GM23338 (cell line): ENCODE data around the gene DESI2. TPM values are rescaled to one million over a fixed set of nuclear protein-coding genes. Genes with fewer than 3 reads are reported as not detected.

Source experiments
- ATAC-seq: fragments of 200-7000 bp; cut with Tn5 transposase; 3 replicates; pipeline ENCODE4 v1.9.1; 2020
- DNase-seq: peaks from one replicate; pipeline ENCODE4 v3.0.0-alpha.2; 2015; ENCODE audit warnings: low spot score
- H2AFZ ChIP-seq: fragments of 200-600 bp; sonication (generic); 2 replicates; pipeline ENCODE4 v1.8.0; 2016; ENCODE audit warnings: antibody characterized with exemption, mild to moderate bottlenecking, moderate library complexity
- H3F3A ChIP-seq: fragments of 200-600 bp; sonication (generic); replicated peaks from 2 replicates; pipeline ENCODE4 v1.8.0; 2017; ENCODE audit warnings: antibody characterized with exemption, mixed run types, low read depth
- H3K27ac ChIP-seq: fragments of 200-600 bp; sonication (generic); 2 replicates; pipeline ENCODE4 v1.6.1; 2016; ENCODE audit warnings: low read depth
- H3K27me3 ChIP-seq: fragments of 200-600 bp; sonication (generic); 2 replicates; pipeline ENCODE4 v1.8.0; 2016; ENCODE audit warnings: mild to moderate bottlenecking, mixed run types, moderate library complexity; ENCODE audit not compliant: insufficient read depth
- H3K36me3 ChIP-seq: fragments of 200-600 bp; sonication (generic); 2 replicates; pipeline ENCODE4 v1.8.0; 2016; ENCODE audit warnings: mild to moderate bottlenecking; ENCODE audit not compliant: insufficient read depth
- H3K4me1 ChIP-seq: fragments of 200-600 bp; sonication (generic); 2 replicates; pipeline ENCODE4 v1.8.0; 2016; ENCODE audit warnings: mild to moderate bottlenecking, moderate library complexity; ENCODE audit not compliant: insufficient read depth
- H3K4me2 ChIP-seq: fragments of 200-600 bp; sonication (generic); 2 replicates; pipeline ENCODE4 v1.7.1; 2017; ENCODE audit warnings: mixed run types
- H3K4me3 ChIP-seq: fragments of 200-600 bp; sonication (generic); 2 replicates; pipeline ENCODE4 v1.6.1; 2016; ENCODE audit warnings: mixed run types
- H3K79me2 ChIP-seq: fragments of 200-600 bp; sonication (generic); replicated peaks from 2 replicates; pipeline ENCODE4 v1.8.0; 2017; ENCODE audit warnings: mild to moderate bottlenecking; ENCODE audit not compliant: insufficient read depth
- H3K9me2 ChIP-seq: fragments of 200-600 bp; sonication (generic); 2 replicates; pipeline ENCODE4 v1.8.0; 2017; ENCODE audit not compliant: insufficient read depth
- H4K20me1 ChIP-seq: fragments of 200-600 bp; sonication (generic); replicated peaks from 2 replicates; pipeline ENCODE4 v1.8.0; 2017; ENCODE audit warnings: mild to moderate bottlenecking; ENCODE audit not compliant: insufficient read depth
- H3K27ac Mint-ChIP-seq: 2 replicates; pipeline ENCODE4 v1.8.0; 2020; ENCODE audit warnings: inconsistent platforms, mild to moderate bottlenecking, moderate library complexity, mixed read lengths
- H3K27me3 Mint-ChIP-seq: 3 replicates; pipeline ENCODE4 v1.8.0; 2022; ENCODE audit warnings: low read depth, mild to moderate bottlenecking, moderate library complexity, mixed read lengths, inconsistent platforms; ENCODE audit not compliant: insufficient read depth, poor library complexity
- H3K36me3 Mint-ChIP-seq: 3 replicates; pipeline ENCODE4 v1.8.0; 2021; ENCODE audit warnings: low read depth, mild to moderate bottlenecking, inconsistent platforms, moderate library complexity, mixed read lengths
- H3K4me1 Mint-ChIP-seq: 3 replicates; pipeline ENCODE4 v1.8.0; 2020; ENCODE audit warnings: mild to moderate bottlenecking, inconsistent platforms, mixed read lengths
- H3K4me3 Mint-ChIP-seq: 3 replicates; pipeline ENCODE4 v1.8.0; 2021; ENCODE audit warnings: moderate library complexity, mild to moderate bottlenecking, inconsistent platforms, mixed read lengths
- H3K9me3 Mint-ChIP-seq: 3 replicates; pipeline ENCODE4 v1.8.0; 2020; ENCODE audit warnings: moderate library complexity, mild to moderate bottlenecking, inconsistent platforms, mixed read lengths
- CREB1 ChIP-seq: fragments of 250-450 bp; sonication (Bioruptor Pico); IDR thresholded peaks from 2 replicates; pipeline ENCODE4 v1.5.0; 2020; ENCODE audit warnings: low read depth, mild to moderate bottlenecking, moderate library complexity
- EZH2phosphoT487 ChIP-seq: fragments of 200-600 bp; sonication (generic); IDR thresholded peaks from one replicate; pipeline ENCODE4 v1.8.1; 2018; ENCODE audit warnings: antibody characterized with exemption; ENCODE audit not compliant: unreplicated experiment
- NANOG ChIP-seq: IDR thresholded peaks from 2 replicates; pipeline ENCODE4 v1.6.1; 2016; ENCODE audit warnings: antibody characterized with exemption, borderline replicate concordance
- POLR2AphosphoS5 ChIP-seq: IDR thresholded peaks from 2 replicates; pipeline ENCODE4 v1.6.1; 2016; ENCODE audit warnings: antibody characterized with exemption, low read depth
- polyA plus RNA-seq: library from polyadenylated mRNA; unstranded; fragments of >200 nt; fragmentation: Nextera tagmentation; extraction: Ambion mirVana; gene quantifications from 2 replicates; pipeline ENCODE4 v1.2.1, GENCODE V29; 2016
- total RNA-seq: library from RNA; depleted of rRNA; stranded (reverse); fragments of >200 nt; shearing (Covaris generic); gene quantifications from 2 replicates; pipeline ENCODE4 v1.2.3, GENCODE V29; 2014
- TF ChIP-seq, protein P1 (sequence below), 2 experiments: fragments of 200-600 bp in 1 of 2; sonication (generic) in 1 of 2; conservative IDR thresholded peaks; 2 replicates each; pipeline versions ENCODE4 v1.5.1 to v1.6.1; 2016 to 2017; ENCODE audit warnings: antibody characterized with exemption in 2 of 2, low read depth in 2 of 2, mild to moderate bottlenecking in 2 of 2, moderate library complexity in 1 of 2

DESI2 gene
- total and polyA plus RNA-seq, 2 experiments from 2014 or later: 145 TPM

DNA sequence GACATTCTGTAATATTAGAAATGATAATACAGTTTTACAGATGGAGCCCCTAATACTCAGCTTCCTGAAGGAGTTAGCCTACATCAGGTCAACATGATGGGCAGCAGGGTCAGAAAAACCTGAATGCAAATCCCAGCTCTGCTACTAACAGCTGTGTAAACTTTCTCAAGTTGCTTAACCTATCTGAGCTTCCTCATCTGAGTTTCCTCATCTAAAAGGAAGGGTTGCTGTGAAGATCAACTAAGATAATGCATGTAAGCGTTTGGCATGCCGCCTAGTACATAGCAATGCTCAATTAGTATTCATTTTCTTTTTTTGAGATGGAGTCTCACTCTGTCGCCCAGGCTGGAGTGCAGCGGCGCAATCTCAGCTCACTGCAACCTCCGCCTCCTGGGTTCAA lies 18.4 kb upstream of the DESI2 start:
- no peak for ATAC-seq
- no peak overlapping the region for H3K4me2 ChIP-seq

DNA sequence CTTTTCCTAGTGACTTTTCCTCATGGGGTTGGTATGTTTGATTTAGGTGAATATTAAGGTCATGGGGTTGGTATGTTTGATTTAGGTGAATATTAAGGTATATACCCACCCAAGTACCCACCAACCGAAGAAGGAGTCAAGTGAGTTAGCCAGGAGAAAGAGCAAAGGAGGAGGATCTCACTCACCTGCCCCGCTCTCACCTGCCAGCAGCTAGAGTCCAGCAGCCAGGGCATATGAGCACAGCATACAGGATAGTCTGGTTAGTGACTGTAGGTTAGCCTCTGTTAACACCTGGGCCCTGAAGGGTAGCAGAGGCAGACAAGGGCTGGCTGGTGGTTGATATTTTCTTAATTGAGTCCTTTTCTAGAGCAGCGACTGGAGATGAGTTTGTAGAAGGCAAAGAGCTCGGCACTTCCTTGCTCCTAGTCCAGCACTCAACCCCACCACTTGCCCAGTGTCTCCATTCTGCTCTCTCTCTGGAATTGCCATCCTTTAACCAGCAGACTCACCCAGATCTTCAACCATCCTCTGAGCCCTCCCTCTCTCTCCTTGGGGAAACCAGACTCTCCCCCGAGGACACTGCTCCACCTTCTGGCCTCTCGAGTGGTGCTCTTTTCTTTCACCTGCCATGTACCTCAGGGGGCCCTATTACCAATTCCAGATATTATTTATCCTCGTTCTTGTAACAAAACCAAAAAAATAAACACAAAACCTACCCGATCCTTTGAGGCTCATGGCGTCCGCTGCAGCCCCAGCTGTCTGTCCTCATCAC lies 16.3 kb upstream of the DESI2 start:
- 0 out of 2 replicates have a peak, but pooled peaks cover 6% of the 10 kb centered on the region for H3K4me1 ChIP-seq
- no peaks in the 10 kb centered on the region for H4K20me1 ChIP-seq
- H3K9me3 Mint-ChIP-seq: no peaks in the 10 kb centered on the region
- no peak overlapping the region for H2AFZ ChIP-seq
- no peak overlapping the region for H3K27ac Mint-ChIP-seq
- H3K27ac ChIP-seq: no peak overlapping the region
- H3K27me3 Mint-ChIP-seq: no peaks in the 10 kb centered on the region
- TF ChIP-seq, protein P1, sequence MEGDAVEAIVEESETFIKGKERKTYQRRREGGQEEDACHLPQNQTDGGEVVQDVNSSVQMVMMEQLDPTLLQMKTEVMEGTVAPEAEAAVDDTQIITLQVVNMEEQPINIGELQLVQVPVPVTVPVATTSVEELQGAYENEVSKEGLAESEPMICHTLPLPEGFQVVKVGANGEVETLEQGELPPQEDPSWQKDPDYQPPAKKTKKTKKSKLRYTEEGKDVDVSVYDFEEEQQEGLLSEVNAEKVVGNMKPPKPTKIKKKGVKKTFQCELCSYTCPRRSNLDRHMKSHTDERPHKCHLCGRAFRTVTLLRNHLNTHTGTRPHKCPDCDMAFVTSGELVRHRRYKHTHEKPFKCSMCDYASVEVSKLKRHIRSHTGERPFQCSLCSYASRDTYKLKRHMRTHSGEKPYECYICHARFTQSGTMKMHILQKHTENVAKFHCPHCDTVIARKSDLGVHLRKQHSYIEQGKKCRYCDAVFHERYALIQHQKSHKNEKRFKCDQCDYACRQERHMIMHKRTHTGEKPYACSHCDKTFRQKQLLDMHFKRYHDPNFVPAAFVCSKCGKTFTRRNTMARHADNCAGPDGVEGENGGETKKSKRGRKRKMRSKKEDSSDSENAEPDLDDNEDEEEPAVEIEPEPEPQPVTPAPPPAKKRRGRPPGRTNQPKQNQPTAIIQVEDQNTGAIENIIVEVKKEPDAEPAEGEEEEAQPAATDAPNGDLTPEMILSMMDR (conservative IDR thresholded peaks at IDR 0.05; ENCODE audit: low read depth in 2 of 2): peak; percentile 32 to 70; a peak in 3 of 4 replicates
- TF ChIP-seq NANOG: no peak
- no peak overlapping the region for H3K4me3 ChIP-seq
- no peak overlapping the region for H3K4me3 Mint-ChIP-seq
- no peaks in the 10 kb centered on the region for H3K79me2 ChIP-seq
- H3K9me2 ChIP-seq: no peaks in the 10 kb centered on the region
- no peak overlapping the region for H3K4me2 ChIP-seq
- peak; percentile 33 for DNase-seq
- peak; percentile 88 for ATAC-seq
- H3K36me3 Mint-ChIP-seq: peaks cover 2% of the 10 kb centered on the region; the same call in 1 of the 3 replicates
- no peaks in the 10 kb centered on the region for H3F3A ChIP-seq
- no peaks in the 10 kb centered on the region for H3K27me3 ChIP-seq
- H3K36me3 ChIP-seq: no peaks in the 10 kb centered on the region
- H3K4me1 Mint-ChIP-seq: no peaks in the 10 kb centered on the region

More for the DNA sequence above, 18.4 kb upstream of the DESI2 start:
- no peak overlapping the region for H3K4me3 ChIP-seq
- H3K36me3 Mint-ChIP-seq: peaks cover 3% of the 10 kb centered on the region; the same call in 1 of the 3 replicates
- DNase-seq: no peak
- no peak overlapping the region for H3K27ac ChIP-seq
- H4K20me1 ChIP-seq: no peaks in the 10 kb centered on the region
- no peak overlapping the region for H2AFZ ChIP-seq
- no peak overlapping the region for H3K27ac Mint-ChIP-seq
- H3K27me3 ChIP-seq: no peaks in the 10 kb centered on the region
- H3F3A ChIP-seq: no peaks in the 10 kb centered on the region
- H3K4me1 Mint-ChIP-seq: no peaks in the 10 kb centered on the region
- H3K4me3 Mint-ChIP-seq: no peak overlapping the region
- no peaks in the 10 kb centered on the region for H3K9me3 Mint-ChIP-seq
- no peaks in the 10 kb centered on the region for H3K36me3 ChIP-seq
- H3K79me2 ChIP-seq: no peaks in the 10 kb centered on the region
- TF ChIP-seq CREB1 (CRISPR knock-in tag) (no peak), POLR2AphosphoS5 (no peak), EZH2phosphoT487 (no peak)
- TF ChIP-seq, protein P1 (conservative IDR thresholded peaks at IDR 0.05; ENCODE audit: low read depth in 2 of 2): no peak
- no peaks in the 10 kb centered on the region for H3K9me2 ChIP-seq
- H3K4me1 ChIP-seq: 0 out of 2 replicates have a peak, but pooled peaks cover 6% of the 10 kb centered on the region
- H3K27me3 Mint-ChIP-seq: no peaks in the 10 kb centered on the region
